Measurements from ENCODE around the gene TNNI2. TPM values are rescaled to one million over a fixed set of nuclear protein-coding genes. Genes with fewer than 3 reads are reported as not detected.

The TNNI2 gene
- total and polyA plus RNA-seq, 10 of the 15 experiments (the other 5 are each of a cell fraction or from before 2014, with no cell fraction given): 0.14 to 0.79 (median 0.37) TPM; not detected in 4

GRCh38 chr11:1831338-1832210 lies 7.2 kb upstream of the TNNI2 start:
- ATAC-seq: no peak
- ChIA-PET POLR2A (no interaction called here), CTCF (interaction anchor here (1.1 to 7.9 kb wide), 10 partner anchors 9 to 320 kb away, joined by 3 to 187 read pairs (median 6); no protein-coding TSS in a partner anchor), RAD21 (ENCODE audit: unreplicated experiment) (interaction anchor here (1.3 to 7.5 kb wide), 6 partner anchors 90 to 320 kb away, joined by 3 to 107 read pairs (median 8); no protein-coding TSS in a partner anchor), SMC1A (ENCODE audit: uncharacterized antibody, unreplicated experiment) (interaction anchor here (2.0 to 5.9 kb wide), 2 partner anchors 23 to 137 kb away, joined by 4 to 65 read pairs; no protein-coding TSS in a partner anchor)
- H3K4me1 ChIP-seq (ENCODE audit: control insufficient read depth, insufficient read depth, low read length): no peaks in the 10 kb centered on the region
- H3K4me3 ChIP-seq: no peak overlapping the region
- intact Hi-C loops (cut with micrococcal nuclease; ENCODE audit: unreplicated experiment): loop anchor here (1.0 to 5.0 kb wide), 2 partner anchors 137 to 179 kb away; no protein-coding TSS in a partner anchor
- FAIRE-seq: no peak
- no peak overlapping the region for H3K27ac ChIP-seq (ENCODE audit: control insufficient read depth, insufficient read depth)
- no peak overlapping the region for H3K4me2 ChIP-seq (ENCODE audit: control insufficient read depth, insufficient read depth)
- no peaks in the 10 kb centered on the region for H4K20me1 ChIP-seq (ENCODE audit: control insufficient read depth, insufficient read depth)
- H3K27me3 ChIP-seq (replicated peaks in 1 of 2; ENCODE audit: control insufficient read depth in 2 of 2, insufficient read depth in 2 of 2, low read length in 1 of 2): no peaks in the 10 kb centered on the region; a peak in 2 of 4 replicates
- TF ChIP-seq CTCF (IDR thresholded peaks at IDR 0.05 in 2 of 3, conservative IDR thresholded peaks at IDR 0.05 in 1 of 3; ENCODE audit: control insufficient read depth in 2 of 3, extremely low read depth in 1 of 3, insufficient read depth in 1 of 3, low read depth in 3 of 3, low read length in 3 of 3): 0 out of 6 replicates have a peak, but pooled peaks of 1 of the 3 experiments have one; percentile 6
- no peak for TF ChIP-seq E2F4 (IDR thresholded peaks at IDR 0.05; ENCODE audit: low read depth, low read length)
- no peak for TF ChIP-seq EED (IDR thresholded peaks at IDR 0.05; ENCODE audit: low read depth)
- TF ChIP-seq IKZF2 (IDR thresholded peaks at IDR 0.05): no peak
- 0 out of 2 replicates have a peak, but pooled peaks have one; percentile 32 for TF ChIP-seq YY1 (IDR thresholded peaks at IDR 0.05; ENCODE audit: low read depth, low read length)
- no TSS peak for BruUV-seq (replicated peaks)
- no peaks in the 10 kb centered on the region for H3K9me3 ChIP-seq (replicated peaks; ENCODE audit: control insufficient read depth, insufficient read depth, low read length)
- 10% methylated on average over 23 of the region's 26 CpGs for WGBS (ENCODE audit: insufficient coverage, insufficient replicate concordance, low lambda C conversion rate, missing lambda C conversion rate)
- no peak overlapping the region for H2AFZ ChIP-seq (ENCODE audit: control insufficient read depth, low read depth, low read length)
- no peak overlapping the region for H3K9ac ChIP-seq (ENCODE audit: control insufficient read depth, insufficient read depth, low read length)
- no peak for DNase-seq (ENCODE audit: low read depth, low spot score)
- in situ Hi-C loops (cut with MboI): no loop called here
- no peaks in the 10 kb centered on the region for H3K79me2 ChIP-seq (ENCODE audit: control insufficient read depth, insufficient read depth, low read length)
- H3K36me3 ChIP-seq (ENCODE audit: control insufficient read depth in 2 of 2, insufficient read depth in 2 of 2, low read length in 1 of 2): no peaks in the 10 kb centered on the region
